Right lung (tissue), 5 donors: ENCODE data around the gene CEP170B. TPM values are rescaled to one million over a fixed set of nuclear protein-coding genes. Genes with fewer than 3 reads are reported as not detected.
A peak's percentile ranks its signal among the peaks of the same experiment; 100 is the strongest.

Experiments
- DNase-seq, 2 donors: peaks; one replicate each; pipeline ENCODE4 v3.0.0-alpha.2; 2013
- polyA plus RNA-seq, 5 donors: library from polyadenylated mRNA; unstranded; fragments of 120-200 nt; gene quantifications; one replicate each; pipeline versions ENCODE4 v1.2.1 to v1.2.3, GENCODE V29; 2013; ENCODE audit warnings: inconsistent platforms in 1 of 5, low replicate concordance in 1 of 5; ENCODE audit not compliant: insufficient read length in 5 of 5, insufficient read depth in 1 of 5

The CEP170B gene
- polyA plus RNA-seq, 5 donors = 8.8 to 21.5 (median 11.2) TPM

GRCh38 chr14:104930526-104931303 is 65.6 kb downstream of the CEP170B start:
- DNase-seq = no peak

GRCh38 chr14:104931304-104931770 is 66.3 kb downstream of the CEP170B start:
- no peak for DNase-seq

- no peak for DNase-seq
These were observed 67.0 kb downstream of the CEP170B start for GRCh38 chr14:104931771-104932675.

- DNase-seq = peak; percentile 85 to 89
These were observed 67.9 kb downstream of the CEP170B start for GRCh38 chr14:104932676-104933631.

- DNase-seq = no peak
These were observed 69.0 kb downstream of the CEP170B start for GRCh38 chr14:104933746-104934733.

- DNase-seq = no peak
These were observed 70.1 kb downstream of the CEP170B start for GRCh38 chr14:104935026-104935650.

- no peak for DNase-seq
These were observed 70.9 kb downstream of the CEP170B start for GRCh38 chr14:104935955-104936354.

GRCh38 chr14:104936361-104937155 is 71.5 kb downstream of the CEP170B start:
- no peak for DNase-seq

- no peak for DNase-seq
These were observed 72.1 kb downstream of the CEP170B start for GRCh38 chr14:104937161-104937560.

GRCh38 chr14:104937694-104938365 is 72.8 kb downstream of the CEP170B start:
- no peak for DNase-seq

- no peak for DNase-seq
These were observed 73.4 kb downstream of the CEP170B start for GRCh38 chr14:104938436-104938835.

GRCh38 chr14:104938960-104939359 is 73.9 kb downstream of the CEP170B start:
- no peak for DNase-seq

- no peak for DNase-seq
These were observed 74.8 kb downstream of the CEP170B start for GRCh38 chr14:104939666-104940410.

GRCh38 chr14:104940526-104941150 is 75.6 kb downstream of the CEP170B start:
- DNase-seq = no peak

GRCh38 chr14:104941508-104942365 is 76.7 kb downstream of the CEP170B start:
- no peak for DNase-seq

GRCh38 chr14:104942586-104942985 is 77.5 kb downstream of the CEP170B start:
- no peak for DNase-seq
